MM.1S (cell line): ENCODE data around the gene POLR3C.

Source experiments
- DNase-seq: peaks from one replicate; pipeline ENCODE4 v3.0.0-alpha.2; 2015
- H2AFZ ChIP-seq: fragments of 300-600 bp; sonication (generic); 2 replicates; pipeline ENCODE4 v1.6.0; 2016; ENCODE audit warnings: antibody characterized with exemption, low read length
- H3F3A ChIP-seq: fragments of 300-600 bp; sonication (generic); 2 replicates; pipeline ENCODE4 v1.6.1; 2016; ENCODE audit warnings: mild to moderate bottlenecking, antibody characterized with exemption, low read length, moderate library complexity, mixed read lengths; ENCODE audit not compliant: insufficient read depth
- H3K27ac ChIP-seq: fragments of 300-600 bp; sonication (generic); 2 replicates; pipeline ENCODE4 v1.5.1; 2016; ENCODE audit warnings: mild to moderate bottlenecking, low read length
- H3K27me3 ChIP-seq: fragments of 300-600 bp; sonication (generic); replicated peaks from 2 replicates; pipeline ENCODE4 v1.6.0; 2016; ENCODE audit warnings: low read length; ENCODE audit not compliant: insufficient read depth
- H3K36me3 ChIP-seq: fragments of 300-600 bp; sonication (generic); replicated peaks from 2 replicates; pipeline ENCODE4 v1.6.1; 2016; ENCODE audit warnings: mild to moderate bottlenecking, low read length, mixed read lengths; ENCODE audit not compliant: insufficient read depth
- H3K4me1 ChIP-seq: fragments of 300-600 bp; sonication (generic); 2 replicates; pipeline ENCODE4 v1.6.1; 2016; ENCODE audit warnings: low read length, mixed read lengths
- H3K4me2 ChIP-seq: fragments of 300-600 bp; sonication (generic); 2 replicates; pipeline ENCODE4 v1.6.0; 2016; ENCODE audit warnings: low read depth, low read length
- H3K4me3 ChIP-seq: fragments of 300-600 bp; sonication (generic); 2 replicates; pipeline ENCODE4 v1.5.1; 2016; ENCODE audit warnings: low read length, mixed read lengths
- H3K79me2 ChIP-seq: fragments of 300-600 bp; sonication (generic); 2 replicates; pipeline ENCODE4 v1.6.1; 2016; ENCODE audit warnings: mixed run types, low read length, mixed read lengths
- H3K9ac ChIP-seq: fragments of 300-600 bp; sonication (generic); 2 replicates; pipeline ENCODE4 v1.6.1; 2016; ENCODE audit warnings: low read length, mixed read lengths
- H3K9me2 ChIP-seq: fragments of 300-600 bp; sonication (generic); replicated peaks from 2 replicates; pipeline ENCODE4 v1.6.1; 2016; ENCODE audit warnings: mild to moderate bottlenecking, low read length, mixed read lengths; ENCODE audit not compliant: insufficient read depth
- H3K9me3 ChIP-seq: fragments of 300-600 bp; sonication (generic); replicated peaks from 2 replicates; pipeline ENCODE4 v1.6.1; 2016; ENCODE audit warnings: mild to moderate bottlenecking, low read length, mixed read lengths; ENCODE audit not compliant: insufficient read depth
- H4K20me1 ChIP-seq: fragments of 300-600 bp; sonication (generic); 2 replicates; pipeline ENCODE4 v1.6.1; 2016; ENCODE audit warnings: mild to moderate bottlenecking, low read length, moderate library complexity, mixed read lengths; ENCODE audit not compliant: insufficient read depth
- CTCF ChIP-seq: fragments of 300-600 bp; sonication (generic); IDR thresholded peaks from 2 replicates; pipeline ENCODE4 v1.5.1; 2016; ENCODE audit warnings: antibody characterized with exemption, low read length, mixed read lengths
- EZH2 ChIP-seq: fragments of 300-600 bp; sonication (generic); optimal IDR thresholded peaks from 2 replicates; pipeline ENCODE3; 2017; ENCODE audit warnings: low read depth, mild to moderate bottlenecking, antibody characterized with exemption, low read length, mixed read lengths
- EZH2phosphoT487 ChIP-seq: fragments of 300-600 bp; sonication (generic); IDR thresholded peaks from 2 replicates; pipeline ENCODE4 v1.6.1; 2018; ENCODE audit warnings: antibody characterized with exemption, low read length

POLR3C gene

GRCh38 chr1:145878724-145879123 lies 54.7 kb downstream of the POLR3C start:
- no peak for DNase-seq
- Histone ChIP-seq H3K4me3 (no peak overlapping the region), H3K4me2 (no peak overlapping the region)

DNA sequence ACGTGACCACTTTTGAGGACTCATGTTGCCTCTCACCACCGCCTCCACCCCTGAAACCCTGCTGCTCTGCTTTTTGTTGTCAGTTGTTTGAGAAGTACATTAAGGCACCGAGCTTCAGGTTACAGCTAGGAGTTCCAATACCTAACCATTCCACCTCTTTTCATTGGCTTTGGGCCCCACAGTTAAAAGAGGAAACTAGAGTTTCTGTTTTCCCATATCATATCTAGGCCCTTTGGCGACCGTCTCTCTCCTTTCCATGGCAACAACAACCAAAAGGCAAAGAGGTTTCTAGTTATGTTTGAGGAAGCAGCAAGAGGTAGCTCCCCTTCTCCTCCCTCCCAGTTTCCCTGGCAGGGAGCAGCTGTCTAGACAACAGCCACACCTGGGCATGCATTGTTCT lies 55.8 kb downstream of the POLR3C start:
- Histone ChIP-seq H3K9me2 (no peaks in the 10 kb centered on the region), H3K79me2 (no peaks in the 10 kb centered on the region), H3K4me2 (no peak overlapping the region), H3K9me3 (no peaks in the 10 kb centered on the region), H2AFZ (no peak overlapping the region), H3K4me1 (no peaks in the 10 kb centered on the region), H3K9ac (no peak overlapping the region), H3K36me3 (no peaks in the 10 kb centered on the region), H3K27ac (no peak overlapping the region), H3K27me3 (peaks cover 22% of the 10 kb centered on the region; the same call in 1 of the 2 replicates), H3F3A (no peaks in the 10 kb centered on the region), H4K20me1 (no peaks in the 10 kb centered on the region), H3K4me3 (no peak overlapping the region)
- DNase-seq: no peak
- TF ChIP-seq EZH2phosphoT487 (no peak), CTCF (no peak), EZH2 (no peak)

More at GRCh38 chr1:145878724-145879123, 54.7 kb downstream of the POLR3C start:
- TF ChIP-seq EZH2 (no peak), EZH2phosphoT487 (no peak), CTCF (no peak)
- Histone ChIP-seq H3K9ac (no peak overlapping the region), H3K9me3 (no peaks in the 10 kb centered on the region), H3K4me1 (no peaks in the 10 kb centered on the region), H4K20me1 (no peaks in the 10 kb centered on the region), H3F3A (no peaks in the 10 kb centered on the region), H3K9me2 (no peaks in the 10 kb centered on the region), H3K27ac (no peak overlapping the region), H3K79me2 (no peaks in the 10 kb centered on the region), H3K27me3 (peaks cover 13% of the 10 kb centered on the region; the same call in 1 of the 2 replicates), H3K36me3 (no peaks in the 10 kb centered on the region), H2AFZ (no peak overlapping the region)

DNA sequence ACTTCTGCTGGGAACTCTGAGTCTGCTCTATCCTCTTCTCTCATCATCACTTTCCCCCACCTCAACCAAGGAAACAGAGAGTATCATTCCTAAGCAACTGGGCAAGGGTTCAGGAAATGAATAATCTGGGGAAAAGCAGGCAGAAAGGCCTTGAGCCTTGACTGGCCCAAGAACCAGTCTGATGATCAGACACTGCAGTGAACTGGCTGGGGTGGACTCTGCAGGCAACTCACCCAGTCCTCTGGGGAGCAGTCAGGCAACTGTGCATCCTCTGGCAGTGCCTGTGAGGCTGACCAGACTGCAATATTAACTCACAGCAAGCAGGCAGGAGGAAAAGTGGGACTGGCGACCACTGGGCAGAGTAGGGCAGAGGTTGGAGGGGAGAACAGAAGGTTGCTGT lies 60.7 kb downstream of the POLR3C start:
- Histone ChIP-seq H2AFZ (no peak overlapping the region), H3K9me2 (no peaks in the 10 kb centered on the region), H3K4me1 (0 out of 2 replicates have a peak, but pooled peaks cover 4% of the 10 kb centered on the region), H3F3A (no peaks in the 10 kb centered on the region), H3K9me3 (no peaks in the 10 kb centered on the region), H4K20me1 (no peaks in the 10 kb centered on the region), H3K4me2 (no peak overlapping the region), H3K9ac (no peak overlapping the region), H3K27me3 (peaks cover 21% of the 10 kb centered on the region), H3K27ac (no peak overlapping the region), H3K36me3 (no peaks in the 10 kb centered on the region), H3K4me3 (no peak overlapping the region), H3K79me2 (no peaks in the 10 kb centered on the region)
- TF ChIP-seq EZH2phosphoT487 (no peak), EZH2 (no peak), CTCF (no peak)
- DNase-seq: no peak
